Activated gamma-delta T cell treated with anti-CD3 and anti-CD28 coated beads, Interleukin-2, amount 50 U/mL, for 16 hours (primary cell): ENCODE data around the gene S100G.
"Not testable (repeated sequence)": the region's sequence is repeated elsewhere in the genome, so short reads cannot be mapped to it uniquely, and the experiment has no call there.

Source experiments
- DNase-seq: peaks from one replicate; pipeline ENCODE4 v3.0.0-alpha.2; 2020; ENCODE audit warnings: low read depth

The S100G gene, protein sequence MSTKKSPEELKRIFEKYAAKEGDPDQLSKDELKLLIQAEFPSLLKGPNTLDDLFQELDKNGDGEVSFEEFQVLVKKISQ

GRCh38 chrX:16649858-16650257 is at the start of gene S100G:
TSS of gene S100G (plus strand) at chrX:16650158. CDS start at chrX:16651007, 849 bp downstream.
- DNase-seq: no peak

- DNase-seq: no peak
Measured at GRCh38 chrX:16601885-16602284, 48.1 kb upstream of the S100G start.

DNA sequence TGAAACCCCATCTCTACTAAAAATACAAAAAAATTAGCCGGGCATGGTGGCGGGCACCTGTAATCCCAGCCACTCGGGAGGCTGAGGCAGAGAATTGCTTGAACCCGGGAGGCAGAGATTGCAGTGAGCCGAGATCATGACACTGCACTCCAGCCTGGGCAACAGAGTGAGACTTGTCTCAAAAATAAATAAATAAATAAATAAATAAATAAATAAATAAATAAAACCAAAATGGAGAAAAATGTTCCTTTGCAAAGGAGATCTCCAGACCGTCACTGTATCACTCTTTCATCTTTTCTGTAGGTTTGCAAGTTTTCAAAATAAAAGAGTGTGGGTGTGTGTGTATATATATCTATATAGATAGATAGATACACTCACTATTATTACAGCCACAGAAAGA is 46.7 kb upstream of the S100G start:
- DNase-seq: not testable (repeated sequence)

DNA sequence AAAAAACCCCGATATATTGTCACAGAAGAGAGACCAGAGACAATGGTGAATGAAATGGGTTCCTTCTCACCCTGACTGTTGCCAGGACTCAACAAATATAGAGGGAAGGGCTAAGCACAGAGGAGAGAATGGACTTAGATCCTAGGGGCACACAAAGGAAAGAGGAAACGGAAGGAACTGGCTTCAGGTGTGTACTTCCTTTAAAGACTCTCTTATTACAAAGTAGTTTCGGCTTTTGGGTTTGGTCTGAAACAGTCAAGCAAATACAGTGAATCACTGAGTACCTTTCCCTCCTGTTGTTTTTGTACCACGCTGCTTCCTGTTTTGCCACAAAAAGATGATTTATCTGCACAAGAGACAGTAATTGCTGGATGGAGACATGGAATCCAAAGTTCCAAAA is 46.1 kb upstream of the S100G start:
- no peak for DNase-seq

GRCh38 chrX:16604337-16604736 is 45.6 kb upstream of the S100G start:
- no peak for DNase-seq

DNA sequence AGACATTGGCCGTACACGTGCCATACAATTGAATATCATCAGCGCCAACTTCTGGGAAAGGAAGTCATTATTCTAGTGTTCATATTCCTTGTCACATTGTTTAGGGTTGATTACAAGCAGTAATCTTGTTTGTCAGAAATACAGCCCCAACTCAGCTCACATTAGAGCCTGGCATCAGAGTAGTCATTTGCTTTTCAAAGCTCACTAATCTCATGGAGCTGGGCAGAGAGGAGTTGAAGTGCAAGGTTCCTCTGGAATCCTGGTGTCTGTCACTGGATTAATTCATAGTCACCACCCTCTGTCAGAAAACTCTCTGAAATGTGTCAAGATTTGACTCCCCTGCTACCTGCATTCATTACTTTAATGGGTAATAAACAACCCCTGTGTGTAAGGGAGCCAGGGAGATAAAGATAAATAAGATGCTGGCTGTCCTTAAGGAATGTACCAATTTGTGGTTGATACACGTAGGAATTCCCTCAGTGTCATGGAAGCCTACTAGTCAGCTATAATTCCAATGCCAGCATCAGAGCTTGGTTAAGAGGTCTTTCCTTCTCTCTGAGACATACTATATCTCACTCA is 43.7 kb upstream of the S100G start:
- no peak for DNase-seq

GRCh38 chrX:16610121-16610621 is 39.8 kb upstream of the S100G start:
- DNase-seq: no peak

DNA sequence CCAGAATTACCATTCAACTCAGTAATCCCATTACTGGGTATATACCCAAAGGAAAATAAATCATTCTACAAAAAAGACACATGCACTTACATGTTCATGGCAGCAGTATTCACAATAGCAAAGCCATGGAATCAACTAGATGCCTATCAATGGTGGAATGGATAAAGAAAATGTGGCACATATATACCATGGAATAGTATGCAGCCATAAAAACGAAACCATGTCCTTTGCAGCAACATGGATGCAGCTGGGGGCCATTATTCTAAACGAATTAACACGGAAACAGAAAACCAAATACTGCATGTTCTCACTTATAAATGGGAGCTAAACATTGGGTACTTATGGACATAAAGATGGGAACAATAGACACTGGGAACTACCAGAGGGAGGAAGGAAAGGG is 39.3 kb upstream of the S100G start:
- DNase-seq: not testable (repeated sequence)

GRCh38 chrX:16612257-16612897 is 37.6 kb upstream of the S100G start:
- DNase-seq: no peak

DNA sequence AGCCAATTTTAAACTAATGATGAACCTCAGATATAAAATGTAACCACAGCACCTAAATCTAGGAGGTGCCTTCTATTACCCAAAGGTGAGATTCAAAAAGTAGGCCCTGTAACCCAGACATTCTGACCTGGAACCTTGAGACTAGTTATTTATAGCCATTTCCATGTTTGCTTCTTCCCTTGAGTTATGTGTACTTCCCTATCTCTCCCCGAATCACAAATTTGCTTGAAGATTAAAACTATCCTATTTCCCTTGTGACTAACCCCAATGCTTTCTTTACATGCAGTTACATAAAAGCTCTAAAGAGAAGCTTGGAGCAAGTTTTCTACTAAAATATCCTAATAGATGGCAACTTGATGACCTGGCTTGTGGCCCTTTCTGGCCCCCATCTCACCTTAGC is 32.6 kb upstream of the S100G start:
- no peak for DNase-seq

GRCh38 chrX:16618422-16618821 is 31.5 kb upstream of the S100G start:
- DNase-seq: no peak

DNA sequence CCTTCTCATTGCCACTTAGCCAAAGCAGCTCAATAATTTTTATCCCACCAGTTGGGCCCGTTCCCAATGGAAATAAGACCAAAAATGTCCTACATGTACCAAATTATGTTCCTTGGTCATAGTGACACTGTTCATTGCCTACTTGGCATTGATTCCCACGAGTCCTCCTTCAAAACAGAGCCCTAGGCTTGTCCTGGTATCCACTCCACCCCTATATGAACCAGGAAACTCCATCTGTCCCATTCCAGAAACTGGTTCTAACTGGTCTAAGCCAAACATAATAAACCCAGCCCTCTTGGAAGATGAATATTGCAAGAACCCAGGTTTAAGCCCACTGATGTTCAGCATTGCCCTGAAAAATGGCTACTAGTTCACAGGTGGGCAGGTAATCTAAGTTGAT is 30.9 kb upstream of the S100G start:
- DNase-seq: no peak

DNA sequence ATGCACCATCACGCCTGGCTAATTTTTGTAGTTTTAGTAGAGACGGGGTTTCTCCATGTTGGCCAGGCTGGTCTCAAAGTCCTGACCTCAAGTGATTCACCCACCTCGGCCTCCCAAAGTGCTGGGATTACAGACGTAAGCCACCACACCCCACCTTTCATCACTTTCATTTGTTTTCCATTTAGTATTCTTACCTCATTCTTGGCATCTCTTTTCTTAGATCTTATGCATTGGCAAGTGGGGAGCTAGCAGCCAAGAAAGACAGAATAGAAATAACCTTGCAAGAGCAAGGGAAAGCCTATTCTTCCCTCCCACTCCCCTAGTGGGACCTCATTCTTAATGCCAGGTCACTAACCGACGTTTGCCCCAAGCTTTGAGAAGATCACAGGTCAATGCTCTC is 21.4 kb upstream of the S100G start:
- not testable (repeated sequence) for DNase-seq

- DNase-seq: no peak
Measured at GRCh38 chrX:16628946-16629595, 20.9 kb upstream of the S100G start.

DNA sequence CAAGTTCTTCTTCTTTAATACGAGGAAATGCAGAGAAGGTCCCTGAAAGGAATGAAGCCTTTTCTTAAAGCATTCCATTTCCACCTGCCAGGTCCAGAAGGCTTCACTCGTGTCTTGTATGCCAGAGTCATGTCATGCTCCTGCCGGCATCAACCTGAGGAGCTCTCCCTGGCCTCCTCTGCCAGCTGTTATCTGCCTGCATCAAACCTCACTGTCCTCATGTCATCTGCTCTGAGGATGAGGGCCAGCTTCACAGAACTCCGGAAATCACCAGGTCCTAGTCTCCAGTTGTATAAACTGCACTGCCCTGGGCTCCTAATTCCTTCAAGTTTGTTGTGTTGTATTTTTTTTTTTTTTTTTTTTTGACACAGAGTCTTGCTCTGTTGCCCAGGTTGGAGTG is 20.0 kb upstream of the S100G start:
- no peak for DNase-seq

GRCh38 chrX:16633754-16634153 is 16.2 kb upstream of the S100G start:
- DNase-seq: no peak

- DNase-seq: no peak
Measured at GRCh38 chrX:16635040-16635439, 14.9 kb upstream of the S100G start.

GRCh38 chrX:16635596-16635995 is 14.4 kb upstream of the S100G start:
- DNase-seq: no peak

DNA sequence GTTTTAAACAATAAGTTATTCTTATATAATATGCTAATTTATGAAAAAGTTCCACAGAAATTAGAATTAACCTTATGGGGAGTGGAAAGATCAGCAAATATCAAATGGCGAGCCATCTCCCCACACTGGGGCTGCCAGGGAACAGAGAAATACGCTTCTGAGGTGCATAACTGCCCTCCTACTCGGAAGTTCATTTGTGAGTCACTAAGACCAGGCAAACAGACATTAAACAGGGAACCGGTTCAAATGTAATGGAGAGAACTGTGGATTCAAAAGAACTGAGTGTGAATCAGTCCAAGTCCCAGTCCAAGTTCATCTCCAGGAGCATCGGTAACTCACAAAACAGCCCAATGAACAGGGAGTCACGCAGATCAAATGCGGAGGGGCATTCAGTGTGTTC is 11.4 kb upstream of the S100G start:
- no peak for DNase-seq

DNA sequence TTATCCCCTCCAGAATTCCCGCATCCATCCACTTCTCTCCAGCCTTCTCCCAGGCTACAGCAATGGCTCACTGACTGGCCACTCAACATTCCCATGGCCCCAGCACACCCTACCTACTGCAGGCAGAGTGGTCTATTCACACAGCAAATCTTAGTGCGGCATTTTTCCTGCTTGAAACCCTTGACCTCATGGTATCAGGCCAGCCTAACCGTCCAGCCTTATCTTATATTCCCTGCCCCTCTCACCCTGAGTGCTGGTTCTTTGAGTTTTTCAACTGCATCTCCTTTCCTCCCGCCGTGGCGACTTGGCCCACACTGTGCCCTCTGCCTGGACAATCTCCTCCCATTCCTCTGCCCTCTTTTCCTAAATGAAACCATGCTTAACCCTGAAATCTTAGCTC is 10.0 kb upstream of the S100G start:
- no peak for DNase-seq

- no peak for DNase-seq
Measured at GRCh38 chrX:16640823-16641222, 9.1 kb upstream of the S100G start.

- no peak for DNase-seq
Measured at GRCh38 chrX:16643176-16643575, 6.8 kb upstream of the S100G start.

DNA sequence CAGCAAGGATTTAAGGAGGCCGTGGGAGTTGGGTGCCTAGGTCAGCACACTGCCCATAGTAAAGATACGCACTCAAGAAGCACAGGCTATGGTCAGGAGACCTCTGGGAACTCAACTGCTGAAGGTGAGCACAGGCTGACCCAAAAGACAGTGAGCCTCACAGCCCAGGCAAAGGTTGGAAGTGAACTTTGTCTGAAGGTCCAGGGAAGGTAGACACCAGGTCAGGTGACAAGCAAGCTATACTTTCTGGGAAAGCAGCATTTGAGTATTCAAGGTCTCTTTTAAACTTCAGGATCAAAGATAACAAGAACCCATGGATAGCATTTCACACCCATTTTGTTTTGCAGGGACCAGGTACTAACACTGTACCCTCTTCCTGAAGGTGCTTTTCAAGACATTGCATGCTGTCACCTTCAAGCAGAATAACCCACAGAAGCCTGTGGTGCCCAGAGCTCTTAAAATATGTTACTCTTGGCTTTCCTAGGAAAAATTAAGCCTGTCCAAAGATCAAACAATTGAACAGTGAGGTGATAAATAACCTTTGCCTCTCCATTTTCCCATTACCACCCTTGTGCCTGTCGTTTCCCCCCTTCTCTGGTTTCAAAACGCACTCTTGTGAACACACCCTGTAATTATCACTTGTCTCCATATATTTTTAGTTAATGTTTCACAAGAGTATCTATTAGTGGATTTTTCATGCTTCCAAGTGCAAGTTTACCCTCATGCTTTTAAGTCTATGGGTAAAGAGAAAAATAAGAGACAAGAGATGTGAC is 3.4 kb upstream of the S100G start:
- DNase-seq: no peak
